Stimulated activated CD4-positive, alpha-beta T cell treated with anti-CD3 and anti-CD28 coated beads, Interleukin-2, amount 100 ng/mL, for 4 hours (primary cell): Measurements from ENCODE around the gene XKR8.

Experiments used
- DNase-seq: peaks from one replicate; pipeline ENCODE4 v3.0.0-alpha.2; 2020; ENCODE audit warnings: low read depth

The XKR8 gene, protein sequence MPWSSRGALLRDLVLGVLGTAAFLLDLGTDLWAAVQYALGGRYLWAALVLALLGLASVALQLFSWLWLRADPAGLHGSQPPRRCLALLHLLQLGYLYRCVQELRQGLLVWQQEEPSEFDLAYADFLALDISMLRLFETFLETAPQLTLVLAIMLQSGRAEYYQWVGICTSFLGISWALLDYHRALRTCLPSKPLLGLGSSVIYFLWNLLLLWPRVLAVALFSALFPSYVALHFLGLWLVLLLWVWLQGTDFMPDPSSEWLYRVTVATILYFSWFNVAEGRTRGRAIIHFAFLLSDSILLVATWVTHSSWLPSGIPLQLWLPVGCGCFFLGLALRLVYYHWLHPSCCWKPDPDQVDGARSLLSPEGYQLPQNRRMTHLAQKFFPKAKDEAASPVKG

DNA sequence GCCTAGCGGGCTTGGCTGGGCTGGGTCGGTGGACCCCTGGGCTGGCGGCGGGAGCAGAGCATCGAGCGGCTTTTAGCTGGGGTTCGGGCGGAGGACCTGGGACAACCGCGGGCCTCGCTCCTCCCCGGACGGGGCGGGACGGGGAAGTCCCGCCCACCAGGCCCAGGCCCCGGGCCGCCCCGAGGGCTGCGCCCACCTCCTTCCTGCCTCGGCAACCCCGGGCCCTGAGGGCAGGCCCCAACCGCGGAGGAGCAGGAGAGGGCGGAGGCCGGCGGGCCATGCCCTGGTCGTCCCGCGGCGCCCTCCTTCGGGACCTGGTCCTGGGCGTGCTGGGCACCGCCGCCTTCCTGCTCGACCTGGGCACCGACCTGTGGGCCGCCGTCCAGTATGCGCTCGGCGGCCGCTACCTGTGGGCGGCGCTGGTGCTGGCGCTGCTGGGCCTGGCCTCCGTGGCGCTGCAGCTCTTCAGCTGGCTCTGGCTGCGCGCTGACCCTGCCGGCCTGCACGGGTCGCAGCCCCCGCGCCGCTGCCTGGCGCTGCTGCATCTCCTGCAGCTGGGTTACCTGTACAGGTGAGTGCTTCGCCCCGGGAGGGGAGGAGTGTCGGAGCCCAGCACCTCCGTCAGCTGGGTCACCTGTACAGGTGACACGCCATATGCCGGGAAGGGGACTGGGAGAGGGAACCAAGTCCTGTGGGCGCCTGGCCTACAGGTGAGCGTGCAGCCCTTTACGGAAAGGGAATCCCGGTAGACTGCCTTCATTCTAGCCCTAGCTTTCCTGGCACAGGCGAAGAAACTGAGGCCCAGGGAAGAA is at the start of gene XKR8:
XKR8 (plus strand) TSS at position 182 of the 812 bp plus-strand sequence; CDS start at position 279, 97 bp downstream.
- DNase-seq = peak; percentile 79

DNA sequence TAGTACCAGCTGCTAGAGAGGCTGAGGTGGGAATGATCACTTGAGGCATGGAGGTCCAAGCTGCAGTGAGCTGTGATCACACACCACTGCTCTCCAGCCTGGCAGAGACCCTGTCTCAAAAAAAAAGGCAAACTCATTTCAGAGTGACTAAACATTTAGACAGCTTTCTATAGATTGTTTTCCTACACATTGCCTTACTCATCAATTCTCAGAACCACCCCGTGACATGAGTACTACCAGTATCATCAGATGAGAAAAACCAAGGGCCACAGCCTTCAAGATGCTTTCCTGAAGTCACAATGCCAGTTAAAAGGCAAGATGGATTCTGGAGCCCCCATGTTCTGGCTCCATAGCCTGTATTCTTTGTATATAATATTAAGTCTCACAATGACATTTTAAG is 47.3 kb upstream of the XKR8 start:
- DNase-seq = no peak

DNA sequence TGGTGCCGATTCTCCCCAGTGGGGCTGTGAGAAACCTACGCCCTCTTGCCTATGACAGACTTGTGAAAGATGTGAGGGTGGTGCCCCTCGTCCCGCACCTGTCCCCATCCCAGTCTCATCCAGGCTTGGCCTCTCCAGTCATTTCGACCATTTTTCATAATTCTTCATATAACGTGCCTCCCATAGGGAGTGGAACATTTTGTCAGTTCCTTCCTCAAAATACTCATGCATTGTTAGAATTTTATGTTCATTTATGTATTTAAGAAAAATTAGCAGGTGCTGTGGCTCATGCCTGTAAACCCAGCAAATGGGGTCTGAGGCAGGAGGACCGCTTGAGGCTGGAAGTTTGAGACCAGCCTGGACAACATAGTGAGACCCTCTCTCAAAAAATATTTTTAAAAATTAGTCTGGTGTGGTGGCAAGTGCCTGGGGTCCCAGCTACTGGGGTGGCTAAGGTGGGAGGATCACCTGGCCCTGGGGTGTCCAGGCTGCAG is 44.6 kb upstream of the XKR8 start:
- no peak for DNase-seq

- no peak for DNase-seq
Measured at GRCh38 chr1:27922272-27922671, 37.5 kb upstream of the XKR8 start.

DNA sequence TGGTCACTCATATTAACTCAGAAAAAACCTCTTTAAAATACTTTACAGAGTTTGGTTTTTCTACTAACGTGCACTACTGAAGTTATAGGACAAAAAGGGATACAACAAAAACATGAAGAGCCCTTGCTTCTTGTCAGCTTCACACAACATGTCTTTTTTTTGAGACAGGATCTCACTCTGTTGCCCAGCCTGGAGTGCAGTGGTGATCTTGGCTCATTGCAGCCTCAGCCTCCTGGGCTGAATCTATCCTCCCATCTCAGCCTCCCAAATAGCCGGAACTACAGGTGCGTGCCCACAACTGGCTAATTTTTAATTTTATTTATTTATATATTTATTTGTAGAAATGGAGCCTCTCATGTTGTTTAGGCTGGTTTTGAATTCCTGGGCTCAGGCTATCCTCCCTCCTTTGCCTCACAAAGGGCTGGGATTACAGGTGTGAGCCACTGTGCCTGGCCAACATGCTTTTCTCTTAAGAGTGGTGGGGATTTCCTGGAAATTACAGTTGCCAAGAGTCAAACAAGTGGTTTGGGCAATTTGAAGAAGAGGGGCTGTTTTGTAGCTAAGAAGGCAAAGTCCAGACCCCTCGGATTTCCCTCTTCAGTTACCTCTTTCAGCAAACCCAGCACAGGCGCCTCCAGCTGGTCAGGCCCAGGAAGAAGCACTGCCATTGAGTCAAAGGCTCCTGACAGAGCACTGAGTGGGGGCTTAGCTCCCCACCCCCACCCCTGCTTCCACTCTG is 31.4 kb upstream of the XKR8 start:
- DNase-seq = no peak

GRCh38 chr1:27931184-27931583 is 28.6 kb upstream of the XKR8 start:
- DNase-seq = no peak

DNA sequence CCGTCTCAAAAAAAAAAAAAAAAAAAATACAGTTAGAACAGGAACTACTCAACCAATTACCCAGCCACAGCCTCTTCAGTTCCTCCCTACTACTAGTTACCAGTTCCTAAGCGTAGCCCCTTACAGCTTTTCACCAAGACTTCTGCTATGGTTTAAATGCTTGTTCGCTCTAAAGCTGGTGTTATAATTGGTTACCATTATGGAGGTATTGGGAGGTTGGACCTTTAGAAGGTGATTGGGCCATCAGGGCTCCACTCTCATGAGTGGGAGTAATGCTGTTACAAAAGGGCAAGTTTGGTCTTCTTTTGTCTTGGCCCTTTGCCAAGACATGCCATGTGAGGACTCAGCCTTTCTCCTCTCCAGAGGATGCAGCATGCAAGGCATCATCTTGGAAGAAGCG is 28.0 kb upstream of the XKR8 start:
- DNase-seq = no peak

DNA sequence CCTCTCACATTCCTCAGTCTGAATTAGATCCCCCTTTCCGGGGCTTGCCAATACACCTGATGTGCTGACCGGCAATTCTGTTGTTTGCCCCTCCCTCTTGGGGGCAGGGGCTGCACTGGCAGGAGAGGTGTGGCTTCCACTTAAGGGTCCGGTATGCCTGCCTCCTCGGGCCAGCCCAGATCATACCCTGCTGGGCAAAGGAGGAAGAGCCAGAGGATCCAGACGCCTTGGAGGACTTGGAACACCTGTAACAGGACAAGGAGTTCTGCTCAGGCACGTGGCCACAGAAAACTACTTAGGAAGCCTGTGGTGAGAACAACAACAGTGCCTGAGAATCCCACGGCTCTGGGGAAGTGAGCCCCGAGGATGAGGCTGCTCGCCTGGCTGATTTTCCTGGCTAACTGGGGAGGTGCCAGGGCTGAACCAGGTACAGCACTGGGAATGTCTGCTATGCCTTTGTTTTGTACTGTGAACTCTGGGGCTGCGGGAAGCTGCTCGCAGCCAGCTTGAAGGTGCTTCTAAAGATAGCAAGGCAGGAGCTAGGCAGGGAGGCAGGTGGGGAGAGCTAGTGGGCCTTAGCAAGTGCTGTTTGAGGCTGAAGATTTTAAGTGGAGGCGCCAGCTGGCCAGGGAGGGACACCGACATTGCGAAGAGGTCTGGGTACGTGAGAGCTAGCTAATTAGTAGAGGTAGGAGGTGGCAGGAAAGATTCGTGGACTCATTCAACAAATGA is 24.8 kb upstream of the XKR8 start, which contains the start of gene SMPDL3B:
SMPDL3B (plus strand) TSS at position 183 of the 732 bp plus-strand sequence; CDS start at position 367, 184 bp downstream.
- DNase-seq = no peak

DNA sequence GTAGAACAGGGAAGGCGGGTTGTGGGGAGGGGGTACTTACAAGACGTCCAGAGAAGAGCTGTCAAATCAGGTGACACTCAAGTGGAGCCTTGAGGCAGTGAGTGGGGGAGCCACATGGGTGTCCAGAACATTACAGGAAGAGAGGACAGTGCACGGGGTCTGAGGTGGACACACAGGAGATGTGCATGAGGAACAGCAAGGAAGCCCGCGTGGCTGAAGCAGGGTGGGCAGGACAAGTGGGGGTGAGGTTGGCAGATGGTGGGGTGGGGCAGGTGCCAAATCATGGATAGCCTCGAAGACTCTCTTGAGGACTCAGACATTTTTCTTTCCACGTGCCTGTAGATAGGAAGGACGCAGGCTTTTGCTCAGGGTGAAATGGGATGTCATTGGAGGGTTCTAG is 24.1 kb upstream of the XKR8 start:
- DNase-seq = no peak

DNA sequence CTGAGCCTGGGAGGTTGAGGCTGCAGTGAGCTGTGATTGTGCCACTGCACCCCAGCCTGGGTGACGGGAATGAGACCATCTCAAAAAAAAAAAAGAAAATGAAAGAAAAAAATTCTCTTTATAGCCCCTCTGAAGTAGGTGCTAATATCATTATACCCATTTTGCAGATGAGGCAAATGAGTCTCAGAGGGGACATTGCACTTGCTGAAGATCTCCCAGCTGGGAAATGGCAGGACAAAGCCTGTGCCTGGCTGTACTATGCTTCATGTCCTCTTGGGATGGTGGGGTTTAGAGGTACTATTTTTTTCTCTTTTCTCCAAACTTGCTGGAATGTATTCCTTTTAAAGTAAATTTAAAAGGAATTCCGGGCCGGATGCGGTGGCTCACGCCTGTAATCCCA is 23.4 kb upstream of the XKR8 start:
- DNase-seq = no peak

DNA sequence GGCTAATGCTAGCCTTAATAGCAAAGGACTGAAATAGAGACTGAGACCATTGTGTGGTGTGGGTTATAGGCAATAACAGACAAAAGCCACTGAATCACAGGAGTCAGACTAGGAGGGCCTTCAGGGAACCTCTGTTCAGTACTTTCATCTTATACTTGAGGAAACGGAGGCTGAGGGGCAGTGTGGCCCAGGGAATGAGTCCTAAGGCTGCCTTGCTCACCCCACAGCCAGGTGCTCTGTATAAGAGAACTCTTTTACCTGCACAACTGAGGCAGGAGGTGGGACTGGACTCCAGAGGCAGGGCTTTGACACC is 22.3 kb upstream of the XKR8 start:
- DNase-seq = no peak

GRCh38 chr1:27938488-27938887 is 21.3 kb upstream of the XKR8 start:
- DNase-seq = no peak

DNA sequence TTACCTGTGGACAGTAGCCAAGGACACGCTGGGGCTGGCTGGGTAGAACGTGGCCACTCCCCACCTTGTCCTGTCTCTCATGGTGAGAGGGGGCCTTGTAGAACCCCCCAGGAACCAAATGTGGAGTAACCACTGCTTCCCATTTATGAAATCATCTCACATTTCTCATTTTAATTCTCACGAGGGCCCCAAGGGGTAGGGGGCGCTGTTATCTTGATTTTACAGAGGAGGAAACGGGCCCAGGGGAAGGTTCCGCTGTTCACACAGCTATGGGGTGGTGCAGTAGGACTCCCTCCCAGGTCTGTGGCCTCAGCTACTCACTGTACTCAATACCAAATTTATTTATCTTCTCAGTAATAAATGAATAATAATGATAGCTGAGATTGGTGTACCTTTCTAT is 19.5 kb upstream of the XKR8 start:
- peak; percentile 70 for DNase-seq

DNA sequence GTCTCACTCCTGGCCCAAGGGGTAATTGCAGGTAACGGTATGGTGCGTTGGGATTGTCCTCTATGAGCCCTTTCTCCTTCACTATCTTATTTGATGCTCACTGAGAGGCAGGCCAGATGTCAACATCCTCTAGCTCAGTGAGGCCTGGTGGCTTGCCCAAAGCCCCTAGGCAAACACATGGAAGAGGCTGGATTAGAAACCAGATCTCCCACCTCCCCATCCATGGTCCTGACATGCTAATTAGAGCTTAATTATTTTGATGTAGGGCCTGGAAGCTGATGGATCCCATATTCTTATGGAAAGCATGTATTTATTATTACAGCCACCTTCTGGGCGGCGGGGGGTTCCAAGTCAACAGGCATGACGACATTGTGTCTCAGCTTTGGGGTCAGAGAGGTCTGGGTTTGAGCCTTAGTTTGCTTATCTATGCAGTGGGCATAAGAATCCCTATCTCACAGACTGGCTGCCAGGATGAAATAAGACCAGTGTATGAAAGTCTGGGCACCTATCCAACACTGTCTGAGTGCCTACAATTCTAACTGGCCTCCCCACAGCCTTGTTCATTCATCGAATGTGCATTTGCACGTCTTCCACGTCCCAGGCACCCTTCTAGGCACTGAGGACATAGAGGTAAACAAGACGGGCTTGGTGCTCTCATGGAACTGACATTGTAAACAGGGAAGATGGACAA is 18.8 kb upstream of the XKR8 start:
- DNase-seq = no peak

GRCh38 chr1:27941671-27942540 is 17.9 kb upstream of the XKR8 start:
- DNase-seq = no peak

DNA sequence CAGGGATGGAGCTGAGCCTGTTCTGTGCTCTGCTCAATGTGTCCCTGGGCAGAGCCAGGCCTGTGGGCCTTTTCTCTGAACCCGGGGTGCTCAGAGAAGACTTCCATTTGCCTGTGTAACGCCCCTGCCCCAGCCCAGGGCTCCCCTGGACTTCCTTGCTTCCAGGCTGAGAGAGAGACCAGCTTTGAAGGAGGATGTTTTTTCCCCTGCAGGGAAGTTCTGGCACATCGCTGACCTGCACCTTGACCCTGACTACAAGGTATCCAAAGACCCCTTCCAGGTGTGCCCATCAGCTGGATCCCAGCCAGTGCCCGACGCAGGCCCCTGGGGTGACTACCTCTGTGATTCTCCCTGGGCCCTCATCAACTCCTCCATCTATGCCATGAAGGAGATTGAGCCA is 14.8 kb upstream of the XKR8 start:
- DNase-seq = no peak

DNA sequence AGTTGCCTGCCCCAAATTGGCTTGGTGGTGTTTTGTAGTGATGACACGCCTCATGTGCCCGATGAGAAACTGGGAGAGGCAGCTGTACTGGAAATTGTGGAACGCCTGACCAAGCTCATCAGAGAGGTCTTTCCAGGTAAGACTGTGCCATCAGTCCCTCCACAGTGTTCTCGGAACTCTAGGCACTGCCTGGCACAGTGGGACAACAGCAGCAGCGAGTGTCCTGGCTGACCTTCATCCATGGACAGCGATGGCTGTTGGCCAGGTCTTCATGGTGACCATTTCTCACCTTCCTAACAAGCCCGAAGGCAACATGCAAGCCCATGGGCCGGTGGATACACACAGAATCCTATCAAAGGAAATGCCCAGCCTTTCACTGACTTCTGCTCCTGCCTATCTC is 10.7 kb upstream of the XKR8 start:
- DNase-seq = no peak

DNA sequence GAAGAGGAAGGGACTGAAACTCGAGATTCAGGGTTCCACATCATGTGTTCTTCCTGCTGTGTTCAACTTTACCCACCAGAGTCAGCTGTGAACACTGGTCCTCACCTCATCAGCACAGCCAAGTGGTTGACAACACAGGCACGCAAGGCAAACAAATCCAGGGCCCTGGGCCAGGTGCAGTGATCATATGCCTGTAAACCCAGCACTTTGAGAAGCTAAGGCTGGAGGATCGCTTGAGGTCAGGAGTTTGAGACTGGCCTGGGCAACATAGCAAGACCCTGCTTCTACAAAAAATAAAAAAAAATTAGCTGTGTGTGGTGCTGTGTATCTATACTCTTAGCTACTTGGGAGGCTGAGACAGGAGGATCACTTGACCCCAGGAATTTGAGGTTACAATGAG is 8.4 kb upstream of the XKR8 start:
- no peak for DNase-seq

DNA sequence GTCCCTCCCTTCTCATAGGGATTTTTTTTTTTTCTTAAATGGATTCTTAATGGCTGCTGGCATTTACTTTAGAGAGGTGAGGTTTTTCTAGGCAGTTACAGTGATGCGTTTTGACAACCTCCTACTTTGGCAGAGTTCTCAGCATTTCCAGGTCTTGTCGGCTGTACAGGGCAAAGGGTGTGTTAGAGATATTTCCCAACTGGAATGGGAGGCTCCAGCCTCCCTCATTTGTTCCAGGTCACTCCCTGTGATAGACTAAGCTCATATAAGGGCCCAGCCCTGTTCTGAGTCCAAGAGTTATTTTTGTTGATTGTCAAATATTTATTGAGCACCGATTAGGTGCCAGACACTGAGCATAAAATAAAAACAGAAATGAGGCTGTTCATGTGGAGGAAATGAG is 7.6 kb upstream of the XKR8 start:
- no peak for DNase-seq

- no peak for DNase-seq
Measured at GRCh38 chr1:27954186-27954585, 5.6 kb upstream of the XKR8 start.
